ENCODE measurements around the gene CHAT.

CHAT gene

GRCh38 chr10:49657606-49658005 is 43.8 kb downstream of the CHAT start:
- TF ChIP-seq, protein P1, sequence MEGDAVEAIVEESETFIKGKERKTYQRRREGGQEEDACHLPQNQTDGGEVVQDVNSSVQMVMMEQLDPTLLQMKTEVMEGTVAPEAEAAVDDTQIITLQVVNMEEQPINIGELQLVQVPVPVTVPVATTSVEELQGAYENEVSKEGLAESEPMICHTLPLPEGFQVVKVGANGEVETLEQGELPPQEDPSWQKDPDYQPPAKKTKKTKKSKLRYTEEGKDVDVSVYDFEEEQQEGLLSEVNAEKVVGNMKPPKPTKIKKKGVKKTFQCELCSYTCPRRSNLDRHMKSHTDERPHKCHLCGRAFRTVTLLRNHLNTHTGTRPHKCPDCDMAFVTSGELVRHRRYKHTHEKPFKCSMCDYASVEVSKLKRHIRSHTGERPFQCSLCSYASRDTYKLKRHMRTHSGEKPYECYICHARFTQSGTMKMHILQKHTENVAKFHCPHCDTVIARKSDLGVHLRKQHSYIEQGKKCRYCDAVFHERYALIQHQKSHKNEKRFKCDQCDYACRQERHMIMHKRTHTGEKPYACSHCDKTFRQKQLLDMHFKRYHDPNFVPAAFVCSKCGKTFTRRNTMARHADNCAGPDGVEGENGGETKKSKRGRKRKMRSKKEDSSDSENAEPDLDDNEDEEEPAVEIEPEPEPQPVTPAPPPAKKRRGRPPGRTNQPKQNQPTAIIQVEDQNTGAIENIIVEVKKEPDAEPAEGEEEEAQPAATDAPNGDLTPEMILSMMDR (IDR thresholded peaks at IDR 0.05), result no peak

GRCh38 chr10:49661140-49661856 is 47.5 kb downstream of the CHAT start:
- TF ChIP-seq, protein P1 (IDR thresholded peaks at IDR 0.05), result no peak

- TF ChIP-seq, protein P1 (IDR thresholded peaks at IDR 0.05), result no peak
Observed at GRCh38 chr10:49662169-49662830, 48.5 kb downstream of the CHAT start.

GRCh38 chr10:49663596-49663995 is 49.8 kb downstream of the CHAT start:
- TF ChIP-seq, protein P1 (IDR thresholded peaks at IDR 0.05), result no peak

GRCh38 chr10:49664006-49664841 is 50.4 kb downstream of the CHAT start:
- TF ChIP-seq, protein P1 (IDR thresholded peaks at IDR 0.05), result no peak

- TF ChIP-seq, protein P1 (IDR thresholded peaks at IDR 0.05), result no peak
Observed at GRCh38 chr10:49664842-49665355, 51.1 kb downstream of the CHAT start.

GRCh38 chr10:49666054-49666615 is 52.3 kb downstream of the CHAT start:
- TF ChIP-seq, protein P1 (IDR thresholded peaks at IDR 0.05), result no peak

Data from LNCAP (cell line).